ENCODE results near the gene ARL8A. TPM values are rescaled to one million over a fixed set of nuclear protein-coding genes. Genes with fewer than 3 reads are reported as not detected.

Gene ARL8A
- total RNA-seq, 1 donor from 2014 or later, result 75.8 TPM

DNA sequence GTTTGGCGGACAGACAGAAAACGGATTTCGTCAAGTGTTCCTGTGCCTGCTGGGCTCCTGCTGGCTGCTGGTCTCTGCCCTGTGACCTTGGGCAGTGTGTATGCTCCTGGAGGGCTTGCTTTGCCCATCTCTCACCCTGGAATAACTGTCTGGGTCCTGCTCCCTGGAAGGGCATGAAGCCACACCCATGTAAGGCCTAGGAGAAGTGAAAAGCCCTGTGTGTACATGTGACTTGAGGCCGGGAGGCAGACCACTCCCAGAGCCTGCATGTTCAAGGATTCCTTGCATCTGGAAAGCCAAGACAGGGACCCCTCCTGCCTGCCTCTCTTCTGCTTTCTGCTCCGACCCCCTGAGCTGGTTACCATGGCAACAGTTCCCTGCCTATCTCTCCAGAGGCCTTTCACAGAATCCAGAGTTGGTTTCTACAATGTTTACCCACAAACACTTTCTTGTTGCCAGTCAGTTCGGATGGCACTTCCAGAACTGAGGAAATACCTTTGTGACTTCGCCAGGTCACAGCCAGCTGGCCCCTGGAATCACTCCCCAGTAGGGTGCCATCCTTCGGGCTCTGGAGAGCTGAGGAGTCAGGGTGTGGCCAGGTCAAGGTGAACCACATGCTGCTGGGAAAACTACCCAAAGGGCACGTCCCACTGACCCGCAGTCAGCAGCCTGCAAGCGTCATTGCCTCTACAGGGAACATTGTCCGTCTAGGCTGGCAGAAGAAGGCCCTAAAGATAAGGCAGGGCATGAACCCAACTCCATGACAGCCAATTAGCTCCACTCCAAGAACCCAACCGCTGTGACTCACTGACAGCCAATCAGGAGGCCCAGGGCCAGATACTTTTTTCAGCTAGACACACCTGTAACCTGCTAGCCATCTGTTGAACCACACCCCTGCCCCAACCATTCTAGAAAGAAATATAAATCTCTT lies 36.5 kb downstream of the ARL8A start:
- H3K27me3 Mint-ChIP-seq (ENCODE audit: unreplicated experiment), result no peaks in the 10 kb centered on the region
- DNase-seq (ENCODE audit: extremely low spot score, unreplicated experiment), result no peak
- H3K4me3 Mint-ChIP-seq (ENCODE audit: unreplicated experiment), result no peak overlapping the region
- TF ChIP-seq, protein P1, sequence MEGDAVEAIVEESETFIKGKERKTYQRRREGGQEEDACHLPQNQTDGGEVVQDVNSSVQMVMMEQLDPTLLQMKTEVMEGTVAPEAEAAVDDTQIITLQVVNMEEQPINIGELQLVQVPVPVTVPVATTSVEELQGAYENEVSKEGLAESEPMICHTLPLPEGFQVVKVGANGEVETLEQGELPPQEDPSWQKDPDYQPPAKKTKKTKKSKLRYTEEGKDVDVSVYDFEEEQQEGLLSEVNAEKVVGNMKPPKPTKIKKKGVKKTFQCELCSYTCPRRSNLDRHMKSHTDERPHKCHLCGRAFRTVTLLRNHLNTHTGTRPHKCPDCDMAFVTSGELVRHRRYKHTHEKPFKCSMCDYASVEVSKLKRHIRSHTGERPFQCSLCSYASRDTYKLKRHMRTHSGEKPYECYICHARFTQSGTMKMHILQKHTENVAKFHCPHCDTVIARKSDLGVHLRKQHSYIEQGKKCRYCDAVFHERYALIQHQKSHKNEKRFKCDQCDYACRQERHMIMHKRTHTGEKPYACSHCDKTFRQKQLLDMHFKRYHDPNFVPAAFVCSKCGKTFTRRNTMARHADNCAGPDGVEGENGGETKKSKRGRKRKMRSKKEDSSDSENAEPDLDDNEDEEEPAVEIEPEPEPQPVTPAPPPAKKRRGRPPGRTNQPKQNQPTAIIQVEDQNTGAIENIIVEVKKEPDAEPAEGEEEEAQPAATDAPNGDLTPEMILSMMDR (IDR thresholded peaks at IDR 0.05), result no peak
- no peaks in the 10 kb centered on the region for H3K36me3 Mint-ChIP-seq (ENCODE audit: unreplicated experiment)
- H3K27ac Mint-ChIP-seq (ENCODE audit: unreplicated experiment), result peak overlapping the region; percentile 65
- peaks cover 34% of the 10 kb centered on the region for H3K4me1 Mint-ChIP-seq (ENCODE audit: unreplicated experiment)
- H3K9me3 Mint-ChIP-seq (ENCODE audit: unreplicated experiment), result no peaks in the 10 kb centered on the region

DNA sequence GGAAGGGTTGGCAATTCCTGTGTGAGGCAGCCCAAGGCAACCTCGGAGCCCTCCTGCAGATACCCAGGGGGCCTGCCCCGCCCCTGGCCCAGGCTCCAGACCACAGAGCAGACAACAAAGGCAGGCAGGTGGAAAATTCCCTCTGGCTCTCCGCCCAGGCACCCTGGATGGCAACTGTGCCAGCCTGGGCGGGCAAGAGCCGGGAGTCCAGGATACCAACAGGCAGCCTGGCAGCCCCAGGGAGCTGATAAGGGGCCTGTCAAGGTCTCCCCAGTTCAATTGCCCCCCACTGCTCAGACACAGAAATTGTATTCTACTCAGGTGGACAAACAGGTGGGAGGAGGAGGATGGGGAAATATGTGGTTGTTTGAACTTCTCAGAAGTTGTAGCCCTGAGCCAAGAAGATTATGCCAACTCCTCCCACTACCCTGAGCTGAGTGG lies 37.2 kb downstream of the ARL8A start:
- H3K27me3 Mint-ChIP-seq (ENCODE audit: unreplicated experiment), result no peaks in the 10 kb centered on the region

DNA sequence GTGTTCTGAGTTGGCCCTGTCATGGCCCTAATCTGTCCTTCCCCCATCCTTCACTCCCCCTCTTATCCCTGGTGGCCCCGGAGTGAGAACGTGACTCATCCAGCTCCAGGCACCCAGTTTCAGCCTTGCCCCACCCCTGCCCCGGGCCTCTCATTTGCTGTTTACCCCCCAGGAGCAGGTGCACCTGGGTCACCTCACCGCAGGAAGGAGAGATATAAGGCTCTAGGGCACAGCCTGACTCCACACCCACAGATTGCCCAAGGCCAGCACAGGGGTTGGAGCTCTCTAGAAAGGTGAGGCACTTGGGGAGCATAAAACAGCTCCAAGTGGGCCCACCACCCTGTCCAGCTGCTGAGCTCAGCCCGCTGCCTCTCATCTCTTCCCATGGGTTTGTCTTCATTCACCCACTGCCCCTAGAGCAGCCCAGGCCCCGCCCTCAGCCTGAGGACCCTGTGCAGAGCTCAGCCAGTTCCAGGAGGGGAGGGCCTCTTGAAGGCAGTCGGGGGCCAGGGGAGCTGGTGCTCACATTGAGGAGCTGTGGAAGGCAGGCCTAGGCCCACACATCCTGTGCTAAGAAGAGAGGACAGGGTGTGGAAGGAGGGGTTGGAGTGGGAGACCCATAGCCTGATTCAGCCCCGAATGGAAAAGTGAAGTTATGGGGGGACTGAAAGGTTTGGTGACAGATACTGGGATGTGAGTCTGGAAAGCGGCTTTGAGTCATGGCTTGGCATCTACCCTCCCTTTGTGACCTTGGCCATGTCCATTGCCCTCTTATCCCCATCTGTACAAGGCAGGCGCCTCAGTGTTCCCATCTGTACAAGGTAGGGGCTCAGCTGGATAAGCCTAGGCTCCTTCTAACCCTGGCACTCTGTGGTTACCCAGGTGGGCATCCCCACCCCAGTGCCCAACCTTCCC lies 37.9 kb downstream of the ARL8A start:
- H3K27me3 Mint-ChIP-seq (ENCODE audit: unreplicated experiment), result no peaks in the 10 kb centered on the region
- peaks cover 31% of the 10 kb centered on the region for H3K4me1 Mint-ChIP-seq (ENCODE audit: unreplicated experiment)
- H3K9me3 Mint-ChIP-seq (ENCODE audit: unreplicated experiment), result no peaks in the 10 kb centered on the region
- H3K4me3 Mint-ChIP-seq (ENCODE audit: unreplicated experiment), result no peak overlapping the region
- DNase-seq (ENCODE audit: extremely low spot score, unreplicated experiment), result no peak
- no peaks in the 10 kb centered on the region for H3K36me3 Mint-ChIP-seq (ENCODE audit: unreplicated experiment)
- TF ChIP-seq, protein P1 (IDR thresholded peaks at IDR 0.05), result no peak
- H3K27ac Mint-ChIP-seq (ENCODE audit: unreplicated experiment), result peak overlapping the region; percentile 78

More for the DNA sequence above, 37.2 kb downstream of the ARL8A start:
- no peaks in the 10 kb centered on the region for H3K9me3 Mint-ChIP-seq (ENCODE audit: unreplicated experiment)
- peak overlapping the region; percentile 65 for H3K27ac Mint-ChIP-seq (ENCODE audit: unreplicated experiment)
- H3K4me3 Mint-ChIP-seq (ENCODE audit: unreplicated experiment), result no peak overlapping the region
- no peak for DNase-seq (ENCODE audit: extremely low spot score, unreplicated experiment)
- H3K4me1 Mint-ChIP-seq (ENCODE audit: unreplicated experiment), result peaks cover 31% of the 10 kb centered on the region
- no peaks in the 10 kb centered on the region for H3K36me3 Mint-ChIP-seq (ENCODE audit: unreplicated experiment)
- TF ChIP-seq, protein P1 (IDR thresholded peaks at IDR 0.05), result no peak

DNA sequence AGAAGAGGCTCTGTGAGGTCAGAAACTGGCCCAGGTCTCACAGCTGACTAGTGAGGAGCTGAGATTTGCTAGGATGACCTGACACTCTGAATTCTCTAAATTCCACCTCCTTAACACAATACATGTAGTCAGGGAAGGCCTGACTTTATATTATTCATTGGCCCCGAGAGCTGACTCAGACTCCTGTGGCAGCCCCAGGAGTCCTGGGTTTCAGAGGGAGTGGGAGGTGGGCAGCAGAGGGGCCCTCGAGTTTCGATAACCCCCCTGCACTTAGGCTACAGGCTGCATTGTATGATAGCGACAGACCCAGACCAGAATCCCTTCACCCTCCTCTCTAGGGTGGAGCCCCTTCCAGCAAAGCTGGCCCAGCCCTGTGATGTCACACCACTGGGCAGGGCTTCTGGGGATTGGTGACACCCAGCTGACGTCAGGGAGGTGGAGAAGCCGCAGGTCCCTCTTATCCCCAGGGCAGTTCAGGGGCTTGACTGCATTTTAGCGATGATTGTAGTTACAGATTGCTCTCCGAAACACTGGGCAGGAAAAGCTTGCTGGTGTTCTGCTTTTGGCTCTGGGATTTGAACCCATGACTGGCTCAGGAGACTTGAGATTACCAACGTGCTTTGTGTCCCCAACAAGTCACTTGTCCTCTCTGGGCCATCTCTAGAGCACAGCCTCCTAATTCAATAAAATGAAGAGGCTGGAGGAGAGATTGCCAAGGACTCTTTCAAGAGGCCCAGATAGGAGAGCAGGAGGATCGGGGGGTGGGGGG lies 38.8 kb downstream of the ARL8A start:
- TF ChIP-seq, protein P1 (IDR thresholded peaks at IDR 0.05), result no peak
- Mint-ChIP-seq H3K27ac (ENCODE audit: unreplicated experiment) (peak overlapping the region; percentile 78), H3K4me3 (ENCODE audit: unreplicated experiment) (no peak overlapping the region), H3K4me1 (ENCODE audit: unreplicated experiment) (peaks cover 37% of the 10 kb centered on the region), H3K9me3 (ENCODE audit: unreplicated experiment) (no peaks in the 10 kb centered on the region), H3K36me3 (ENCODE audit: unreplicated experiment) (no peaks in the 10 kb centered on the region), H3K27me3 (ENCODE audit: unreplicated experiment) (no peaks in the 10 kb centered on the region)
- DNase-seq (ENCODE audit: extremely low spot score, unreplicated experiment), result no peak

Measured in osteocyte (in vitro differentiated cells).